Right lobe of liver (tissue), 6 donors: ENCODE results near the gene CROCC2. TPM values are rescaled to one million over a fixed set of nuclear protein-coding genes. Genes with fewer than 3 reads are reported as not detected.

Experiments
- ATAC-seq, 4 donors: fragments of 200-7000 bp; cut with Tn5 transposase; one replicate each; pipeline ENCODE4 v1.9.1; 2020; ENCODE audit warnings: mild to moderate bottlenecking in 4 of 4, moderate library complexity in 4 of 4
- DNase-seq, 3 donors: peaks; one replicate each; pipeline ENCODE4 v3.0.0-alpha.2; 2020
- H3K27ac ChIP-seq, 3 donors: fragments of 200-600 bp; one replicate each; pipeline ENCODE4 v1.8.0; 2022
- H3K27me3 ChIP-seq, 2 donors: fragments of 200-600 bp; one replicate each; pipeline ENCODE4 v1.8.0; 2022
- H3K36me3 ChIP-seq, 4 donors: fragments of 200-600 bp; sonication (generic) in 1 of 4; one replicate each; pipeline versions ENCODE4 v1.5.1 to v1.8.0; 2017 to 2022; ENCODE audit warnings: control low read depth in 1 of 4
- H3K4me1 ChIP-seq, 4 donors: fragments of 200-600 bp; sonication (generic) in 1 of 4; one replicate each; pipeline versions ENCODE4 v1.5.1 to v1.8.0; 2017 to 2022; ENCODE audit warnings: control low read depth in 1 of 4
- H3K4me3 ChIP-seq, 3 donors: fragments of 200-600 bp; one replicate each; pipeline ENCODE4 v1.8.0; 2022
- H3K9me3 ChIP-seq, 4 donors: fragments of 200-600 bp; sonication (generic) in 1 of 4; one replicate each; pipeline versions ENCODE4 v1.5.1 to v1.8.0; 2017 to 2022; ENCODE audit warnings: control low read depth in 1 of 4
- CTCF ChIP-seq, 4 donors: fragments of 200-600 bp in 3 of 4; fragments of 450-650 bp in 1 of 4; IDR thresholded peaks; one replicate each; pipeline versions ENCODE4 v1.5.1 to v1.8.0; 2016 to 2022; ENCODE audit warnings: antibody characterized with exemption in 4 of 4, mild to moderate bottlenecking in 2 of 4
- POLR2A ChIP-seq: fragments of 450-650 bp; IDR thresholded peaks from one replicate; pipeline ENCODE4 v1.6.1; 2017; ENCODE audit warnings: antibody characterized with exemption, mild to moderate bottlenecking
- WGBS: methylation state at CpG from one replicate; pipeline ENCODE4 v1.1.6; 2018; ENCODE audit warnings: low coverage, low lambda C conversion rate; ENCODE audit not compliant: insufficient coverage; ENCODE audit errors: missing lambda C conversion rate; 5-methylcytosine and 5-hydroxymethylcytosine counted together
- intact Hi-C, 2 donors: fragments of 100-400 bp; cut with DNase I; formaldehyde crosslinking; loops; one replicate each; pipeline versions ENCODE4 v1.11.2 to v1.14.1; 2022
- total RNA-seq, 6 experiments: library from RNA; depleted of rRNA in 2 of 6; stranded (reverse); fragments of >200 nt in 2 of 6; fragmentation: NEBNext Ultra II Directional in 3 of 6; extraction: Animal tissue kit (Norgen Biotek cat#: 25700) in 3 of 6; gene quantifications; one replicate each; pipeline versions ENCODE4 v1.1.0 to v1.2.4, GENCODE V29; 2016 to 2023
- donor health status: DM: no; HTN: yes; CAD: no.
- donor health status: DM: no; HTN: no; CAD: no.
- donor health status: DM: no; HTN: no; CAD: no.
- donor health status: DM: no; HTN: yes; CAD: no.
- donor health status: DM: no; HTN: yes; CAD: no.

CROCC2 gene
- total RNA-seq, 6 experiments from 2014 or later: 0.06 to 0.15 (median 0.12) TPM; not detected in 1

GRCh38 chr2:240895656-240896388, 10.3 kb upstream of the CROCC2 start, which contains the start of gene MAB21L4:
Gene MAB21L4 (minus strand): TSS chr2:240896156. CDS start chr2:240895997, 159 bp downstream.
- DNase-seq (peak in 1 of 3 donors; percentile 56), ATAC-seq (peak in 1 of 4 donors; percentile 3)
- intact Hi-C loops: no loop called here
- TF ChIP-seq POLR2A: no peak
- no peak for TF ChIP-seq CTCF (IDR thresholded peaks at IDR 0.05)
- Histone ChIP-seq H3K36me3 (no peaks in the 10 kb centered on the region), H3K4me1 (peaks cover 0 to 30% (median 13%) of the 10 kb centered on the region in 4 donors), H3K27me3 (no peaks in the 10 kb centered on the region), H3K27ac (peak within 1 kb of the TSS in 1 of 3 donors; percentile 18), H3K4me3 (peak within 1 kb of the TSS in 2 of 3 donors; percentile 21 to 29), H3K9me3 (no peaks in the 10 kb centered on the region)
- no CpG with 5 or more reads among the region's 24 CpGs for WGBS

DNA sequence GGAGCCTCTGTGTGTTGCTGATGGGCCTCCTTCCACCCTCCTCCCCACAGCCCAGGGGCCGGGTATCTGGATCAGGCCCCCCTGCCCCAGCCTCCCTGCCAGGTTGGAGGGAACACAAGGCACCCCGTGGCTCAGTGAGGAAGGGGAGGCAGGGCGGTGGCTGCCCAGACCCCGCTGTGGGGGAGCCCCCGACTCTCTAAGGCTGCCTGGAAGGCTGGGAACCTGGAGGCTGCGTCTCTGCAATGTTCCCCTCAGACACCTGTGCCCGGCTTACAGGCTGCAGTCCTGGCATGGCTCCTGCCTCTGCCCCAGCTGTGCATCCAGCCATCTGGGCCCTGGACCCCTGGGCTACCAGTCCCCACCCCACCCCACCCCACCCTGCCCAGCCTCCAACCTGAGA, 9.7 kb upstream of the CROCC2 start:
- H3K9me3 ChIP-seq: no peaks in the 10 kb centered on the region
- DNase-seq: no peak
- H3K36me3 ChIP-seq: no peaks in the 10 kb centered on the region
- 0% methylated on average over 2 of the region's 7 CpGs for WGBS
- ATAC-seq: peak in 3 of 4 donors; percentile 0 to 5 (median 5)
- H3K4me1 ChIP-seq: peaks cover 0 to 30% (median 13%) of the 10 kb centered on the region in 4 donors
- intact Hi-C loops: no loop called here
- H3K27me3 ChIP-seq: no peaks in the 10 kb centered on the region
- peak overlapping the region in 2 of 3 donors; percentile 21 to 29 for H3K4me3 ChIP-seq
- no peak overlapping the region for H3K27ac ChIP-seq
- TF ChIP-seq CTCF (IDR thresholded peaks at IDR 0.05): no peak
- TF ChIP-seq POLR2A: no peak

- TF ChIP-seq POLR2A (no peak), CTCF (IDR thresholded peaks at IDR 0.05) (no peak)
These were observed 9.1 kb upstream of the CROCC2 start for GRCh38 chr2:240896871-240897692.

DNA sequence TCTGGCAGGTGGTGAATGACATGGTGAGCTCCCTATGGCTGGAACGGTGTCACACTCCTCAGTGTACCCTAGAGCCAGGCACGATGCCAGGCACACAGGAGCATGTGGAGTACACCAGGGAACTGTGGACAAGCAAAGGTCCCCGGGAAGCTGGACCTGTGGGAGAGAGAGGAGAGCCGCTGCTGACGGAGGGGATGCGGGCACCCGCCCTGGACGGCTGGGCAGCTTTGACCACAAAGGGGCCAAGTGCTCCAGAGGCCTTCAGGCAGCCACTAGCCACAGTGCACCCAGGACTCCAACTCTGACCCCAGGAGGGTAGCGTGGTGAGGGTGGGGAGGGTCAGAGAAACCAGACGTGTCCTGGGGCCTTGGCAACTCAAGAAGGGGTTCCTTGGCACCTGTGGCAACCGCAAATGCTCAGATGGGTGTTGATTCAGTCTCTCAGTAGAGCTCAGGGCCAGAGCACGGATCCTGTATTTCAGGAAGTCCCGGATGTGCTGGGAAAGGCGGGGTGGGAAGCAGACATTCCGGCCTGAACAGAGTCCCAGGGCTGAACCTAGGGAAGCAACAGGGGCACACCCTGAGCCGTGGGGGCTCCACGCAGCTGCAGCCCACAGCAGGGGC, 7.9 kb upstream of the CROCC2 start:
- Histone ChIP-seq H3K9me3 (no peaks in the 10 kb centered on the region), H3K4me1 (peaks cover 0 to 27% (median 13%) of the 10 kb centered on the region in 4 donors), H3K36me3 (no peaks in the 10 kb centered on the region), H3K4me3 (no peak overlapping the region), H3K27ac (no peak overlapping the region), H3K27me3 (no peaks in the 10 kb centered on the region)
- TF ChIP-seq CTCF (IDR thresholded peaks at IDR 0.05) (no peak), POLR2A (no peak)
- intact Hi-C loops: no loop called here
- 26% methylated on average over 4 of the region's 17 CpGs for WGBS
- peak; percentile 31 to 72 (median 66) for ATAC-seq
- peak; percentile 66 to 89 (median 88) for DNase-seq

More at GRCh38 chr2:240896871-240897692, 9.1 kb upstream of the CROCC2 start:
- WGBS: 70% methylated on average over 4 of the region's 23 CpGs
- peak; percentile 84 to 91 (median 89) for DNase-seq
- Histone ChIP-seq H3K4me1 (peaks cover 0 to 30% (median 13%) of the 10 kb centered on the region in 4 donors), H3K27ac (peak overlapping the region in 1 of 3 donors; percentile 18), H3K36me3 (no peaks in the 10 kb centered on the region), H3K9me3 (no peaks in the 10 kb centered on the region), H3K4me3 (peak overlapping the region in 1 of 3 donors; percentile 21), H3K27me3 (no peaks in the 10 kb centered on the region)
- peak; percentile 62 to 78 (median 67) for ATAC-seq
- intact Hi-C loops: no loop called here
